Stimulated activated CD4-positive, alpha-beta T cell treated with anti-CD3 and anti-CD28 coated beads, Interleukin-4, amount 100 ng/mL, for 1 hour (primary cell): Measurements from ENCODE around the gene MME.

Experiments
- DNase-seq: peaks from one replicate; pipeline ENCODE4 v3.0.0-alpha.2; 2020

The MME gene

GRCh38 chr3:155153242-155154186, 73.4 kb downstream of the MME start:
- DNase-seq, result no peak

GRCh38 chr3:155154255-155154654, 74.1 kb downstream of the MME start:
- DNase-seq, result no peak

- DNase-seq, result no peak
Measured at GRCh38 chr3:155158346-155159037, 78.4 kb downstream of the MME start.

DNA sequence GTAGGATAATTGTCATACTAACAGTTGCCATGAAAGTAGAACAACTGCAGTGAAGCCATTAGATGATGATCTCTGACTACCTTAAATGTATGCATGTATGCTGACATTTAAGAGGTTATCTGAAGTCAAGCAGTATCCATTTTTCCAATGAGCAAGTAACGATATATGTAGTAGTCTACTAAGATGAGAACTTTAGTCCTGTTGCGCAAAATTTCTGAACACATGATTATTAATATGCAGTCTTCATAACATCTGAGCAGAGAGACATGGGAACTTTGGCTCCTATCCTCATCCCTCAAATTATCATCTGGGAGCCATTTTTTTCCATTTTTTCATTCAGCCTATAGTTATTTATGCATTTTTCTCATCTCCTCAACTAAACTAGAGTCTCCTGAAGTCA, 79.2 kb downstream of the MME start:
- no peak for DNase-seq

GRCh38 chr3:155161640-155162292, 81.6 kb downstream of the MME start:
- no peak for DNase-seq

GRCh38 chr3:155164306-155164705, 84.2 kb downstream of the MME start:
- DNase-seq, result no peak

GRCh38 chr3:155166441-155166840, 86.3 kb downstream of the MME start:
- no peak for DNase-seq

- no peak for DNase-seq
Measured at GRCh38 chr3:155169197-155169596, 89.1 kb downstream of the MME start.

- DNase-seq, result no peak
Measured at GRCh38 chr3:155173771-155174170, 93.7 kb downstream of the MME start.

DNA sequence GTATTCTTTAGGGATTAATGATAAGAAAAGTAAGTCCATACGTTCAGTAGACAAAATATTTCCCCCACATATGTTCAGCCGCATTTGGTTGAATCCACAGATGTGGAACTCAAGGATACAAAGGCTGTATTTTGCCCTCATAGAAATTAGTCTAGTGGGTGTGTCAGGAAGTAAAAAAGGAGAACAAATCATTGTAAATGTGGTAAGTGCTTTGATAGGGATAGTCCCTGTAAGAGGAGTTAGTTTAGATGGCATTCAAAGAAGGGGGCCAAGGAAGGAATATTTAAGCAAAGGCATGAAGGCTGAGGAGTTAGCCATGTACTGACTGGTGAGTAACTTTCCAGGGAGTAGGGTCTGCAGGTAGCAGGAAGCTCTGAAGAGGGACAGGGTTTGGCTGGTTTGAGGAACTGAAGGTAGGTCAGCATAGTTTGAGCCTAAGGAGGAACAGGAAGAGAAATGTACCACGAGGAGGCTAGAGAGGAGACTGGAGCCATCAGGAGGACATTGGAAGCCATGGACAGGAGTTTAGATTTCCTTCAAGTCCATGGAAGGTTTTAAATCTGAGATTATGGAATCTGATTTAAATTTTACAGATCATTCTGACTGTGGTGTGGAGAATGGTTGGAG, 98.8 kb downstream of the MME start:
- no peak for DNase-seq

DNA sequence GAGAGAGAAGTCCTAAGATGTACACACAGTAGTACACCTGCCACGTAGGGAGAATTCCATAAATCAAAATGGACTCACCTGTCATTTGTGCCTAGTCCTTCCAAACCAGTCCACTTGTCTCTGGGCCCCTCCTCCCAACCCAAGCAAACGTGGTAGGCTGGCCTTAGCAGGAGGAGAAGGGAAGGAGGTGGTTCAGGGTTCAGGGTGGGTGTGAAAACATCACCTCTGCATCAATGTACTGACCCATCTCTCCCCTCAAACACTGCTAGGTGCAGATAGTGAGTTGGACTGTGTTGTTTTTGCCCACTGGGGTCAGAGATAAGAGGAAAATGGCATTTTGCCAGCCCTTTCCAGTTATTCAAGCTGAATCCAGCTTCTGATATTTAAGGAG, 99.3 kb downstream of the MME start:
- DNase-seq, result no peak

GRCh38 chr3:155179966-155180757, 100.0 kb downstream of the MME start:
- DNase-seq, result no peak

- no peak for DNase-seq
Measured at GRCh38 chr3:155182467-155182866, 102.3 kb downstream of the MME start.

- no peak for DNase-seq
Measured at GRCh38 chr3:155184011-155184410, 103.9 kb downstream of the MME start.

DNA sequence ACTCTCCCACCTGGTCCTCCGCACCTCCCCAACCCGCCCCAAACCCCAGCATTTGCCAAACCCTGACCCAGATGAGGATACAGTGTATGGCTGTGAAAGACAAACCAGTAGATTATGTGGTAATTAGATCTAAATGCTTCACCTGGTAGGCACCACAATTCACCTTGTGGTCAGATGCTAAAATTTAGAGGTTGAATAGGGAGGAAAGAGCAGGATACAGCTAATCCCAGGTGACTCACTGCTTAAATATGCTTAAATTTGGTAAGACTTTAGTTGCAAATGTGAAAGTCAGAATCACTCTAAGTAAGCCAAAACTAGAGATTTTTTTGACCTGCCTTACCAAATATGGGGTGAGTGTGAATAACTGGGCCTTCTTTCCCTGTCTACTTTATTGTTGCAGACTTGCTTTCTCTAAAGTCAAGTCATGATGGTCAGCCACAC, 105.5 kb downstream of the MME start:
- DNase-seq, result no peak

DNA sequence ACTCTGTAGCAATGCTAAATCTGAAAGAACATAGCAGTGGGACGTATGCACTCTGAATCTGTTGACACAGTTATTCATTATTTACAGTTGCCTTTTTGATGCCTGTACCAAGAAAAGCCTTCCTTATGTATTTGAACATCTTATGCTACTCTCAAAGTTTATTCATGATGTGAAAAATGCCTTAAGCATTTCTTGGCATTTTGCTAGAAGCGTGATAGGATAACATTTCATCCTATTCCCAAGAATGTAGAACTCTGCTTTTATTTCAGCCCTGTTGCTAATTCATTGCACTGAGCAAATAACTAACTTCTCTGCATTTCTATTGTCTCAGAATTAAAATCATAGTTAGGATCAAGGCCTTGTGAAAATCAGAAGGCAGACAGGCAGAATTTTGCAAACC, 107.9 kb downstream of the MME start:
- no peak for DNase-seq

- no peak for DNase-seq
Measured at GRCh38 chr3:155189478-155189877, 109.4 kb downstream of the MME start.

DNA sequence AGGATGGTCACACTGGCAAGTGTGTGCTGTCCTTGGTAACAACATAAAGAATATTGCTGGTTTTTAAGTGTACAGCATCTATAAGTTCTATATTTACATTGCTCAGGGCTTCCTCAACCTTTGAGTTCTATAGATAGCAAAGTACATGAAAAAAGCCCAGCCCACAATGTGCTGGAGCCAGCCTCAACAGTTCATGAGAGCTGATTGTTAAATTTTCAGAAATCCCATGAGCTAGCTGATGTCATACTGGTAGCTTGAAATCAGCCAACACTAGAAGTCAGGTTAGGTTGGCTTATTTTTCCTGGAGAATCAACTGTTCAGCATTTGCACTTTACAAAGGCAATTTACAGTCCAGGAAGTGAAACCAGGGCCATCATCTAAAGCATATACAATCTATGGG, 110.6 kb downstream of the MME start:
- DNase-seq, result no peak

DNA sequence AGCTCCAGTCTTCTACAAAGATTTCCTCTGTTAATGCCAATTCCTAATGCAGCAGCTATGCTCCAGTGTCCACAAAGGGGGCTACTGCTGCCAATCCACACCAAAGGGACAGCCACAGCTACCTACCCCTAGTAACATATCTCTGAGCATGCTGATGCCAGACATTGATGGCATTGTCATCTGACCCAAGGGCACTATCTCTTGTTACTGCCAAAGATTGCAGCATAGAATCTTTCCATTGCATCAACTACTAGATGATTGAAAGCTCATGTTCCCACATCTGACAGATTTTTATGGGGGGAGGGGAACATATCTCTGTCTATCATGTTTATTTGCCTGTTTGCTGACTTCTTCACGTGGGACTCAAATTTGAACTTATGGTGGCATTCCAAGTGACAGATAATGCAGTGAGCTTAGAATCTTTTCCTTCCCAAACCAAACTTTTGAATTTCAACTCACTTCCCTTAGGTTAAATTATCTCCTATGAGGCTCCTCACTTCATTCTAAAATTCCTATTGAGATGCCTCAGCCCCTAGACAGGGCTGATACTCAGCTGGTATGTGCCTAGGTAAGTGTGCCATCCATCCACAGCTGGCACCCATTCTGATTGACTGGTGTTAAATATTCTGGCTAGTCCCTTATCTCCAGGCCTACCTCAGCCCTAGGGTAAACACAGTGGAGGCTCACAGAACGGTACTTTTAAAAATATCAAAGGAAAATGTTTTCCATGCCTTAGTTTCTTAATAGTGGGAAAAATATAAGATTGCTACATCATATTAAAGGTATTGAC, 113.0 kb downstream of the MME start:
- no peak for DNase-seq

- no peak for DNase-seq
Measured at GRCh38 chr3:155193868-155194267, 113.7 kb downstream of the MME start.
